ENCODE data around the gene ETV1.

GRCh38 chr7:13998866-13999265 lies 9.4 kb upstream of the ETV1 start:
- no peak for TF ChIP-seq CTCF (IDR thresholded peaks at IDR 0.05)
- no peak for TF ChIP-seq POLR2A (IDR thresholded peaks at IDR 0.05)
